ENCODE data around the gene CHIT1. TPM values are rescaled to one million over a fixed set of nuclear protein-coding genes. Genes with fewer than 3 reads are reported as not detected.
A peak's percentile ranks its signal among the peaks of the same experiment; 100 is the strongest.

CHIT1 gene
- total RNA-seq, 4 donors from 2014 or later, result 0.45 to 9.0 (median 1.2) TPM; not detected in 1

DNA sequence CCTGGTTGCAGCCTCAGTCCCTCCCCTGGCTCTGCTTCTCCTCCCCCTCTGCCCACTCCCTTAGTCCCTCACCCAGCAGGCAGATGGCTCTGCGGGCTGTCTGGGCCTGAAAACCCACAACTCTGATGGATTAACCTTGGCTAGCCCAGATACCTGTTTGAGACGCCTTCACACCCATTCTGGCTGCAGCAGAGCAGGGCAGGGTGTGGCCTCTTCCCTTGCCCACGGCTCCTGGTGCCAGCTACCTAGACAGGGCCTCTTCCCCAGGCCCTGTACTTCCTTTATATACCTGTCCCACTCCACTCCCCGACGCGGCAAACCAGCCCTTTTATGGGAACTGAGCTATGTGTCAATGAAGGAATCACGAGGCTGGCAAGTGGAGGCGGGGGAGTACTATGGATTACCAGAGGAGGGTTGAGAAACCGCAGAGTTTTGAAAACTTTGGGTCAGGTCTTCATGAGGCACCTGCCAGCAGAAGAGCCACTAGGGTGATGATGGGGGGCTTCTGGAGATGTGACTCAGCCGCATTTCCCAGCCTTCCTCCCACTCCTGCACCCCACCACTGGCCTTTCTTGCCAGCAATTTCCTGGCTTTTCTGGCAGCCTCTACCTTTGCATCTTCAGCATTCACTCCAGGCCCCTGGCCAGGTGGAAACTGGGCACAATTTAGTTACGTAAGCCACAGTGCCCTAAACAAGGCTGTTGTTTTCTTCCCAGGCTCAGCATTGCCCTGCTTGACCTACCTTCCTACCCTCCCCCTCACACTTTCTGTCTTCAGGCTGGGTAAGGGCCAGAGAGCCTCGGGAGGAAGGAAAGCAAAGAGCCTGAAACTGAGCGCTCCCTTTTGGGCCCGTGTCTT is 42.8 kb downstream of the CHIT1 start, which contains the start of gene CHI3L1:
Gene CHI3L1, minus strand, starts transcription at position 259 of the 858 bp plus-strand sequence. Its CDS starts 81 bp downstream, at position 178.
- TF ChIP-seq CTCF (IDR thresholded peaks at IDR 0.05) (no peak), POLR2A (IDR thresholded peaks at IDR 0.05) (no peak)
- DNase-seq, result peak; percentile 66 to 71
- 37 to 41% methylated on average over 14 of the region's 14 CpGs for WGBS, 2 donors
- no peaks in the 10 kb centered on the region for H3K9me3 ChIP-seq
- H3K4me1 ChIP-seq, result peaks cover 7 to 22% of the 10 kb centered on the region in 2 donors
- no peak within 1 kb of the TSS for H3K4me3 ChIP-seq (replicated peaks in 1 of 3)
- peak within 1 kb of the TSS in 2 of 3 donors; percentile 10 to 67 for H3K27ac ChIP-seq
- no peaks in the 10 kb centered on the region for H3K36me3 ChIP-seq
- intact Hi-C loops (cut with DNase I), result no loop called here
- no peaks in the 10 kb centered on the region for H3K27me3 ChIP-seq

DNA sequence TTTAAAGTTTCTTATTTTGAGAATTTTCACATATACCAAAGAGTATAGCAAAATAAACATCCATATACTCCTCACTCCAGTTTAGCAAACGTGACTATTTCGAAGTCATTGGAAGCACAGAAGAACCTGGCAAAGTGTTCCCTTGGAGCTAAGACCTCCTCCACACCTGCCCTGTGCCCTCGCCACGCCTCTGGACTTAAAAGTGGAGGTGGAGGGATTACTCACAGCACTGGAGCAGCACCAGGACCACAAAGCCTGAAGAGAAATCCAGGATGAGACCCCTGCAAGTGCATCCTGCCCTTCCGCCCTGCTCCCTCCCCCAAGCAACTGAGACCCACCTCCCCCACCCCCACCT is 43.4 kb downstream of the CHIT1 start:
- Histone ChIP-seq H3K36me3 (no peaks in the 10 kb centered on the region), H3K4me3 (replicated peaks in 1 of 3) (no peak overlapping the region), H3K27ac (no peak overlapping the region), H3K4me1 (peaks cover 7 to 22% of the 10 kb centered on the region in 2 donors), H3K9me3 (no peaks in the 10 kb centered on the region), H3K27me3 (no peaks in the 10 kb centered on the region)
- WGBS, 2 donors, result 83% methylated on average over 4 to 5 of the region's 5 CpGs
- TF ChIP-seq CTCF (IDR thresholded peaks at IDR 0.05), result no peak
- no peak for TF ChIP-seq POLR2A (IDR thresholded peaks at IDR 0.05)
- intact Hi-C loops (cut with DNase I), result no loop called here
- DNase-seq, result peak in 1 of 2 donors; percentile 21

- intact Hi-C loops (cut with DNase I), result no loop called here
- no peak for TF ChIP-seq CTCF (IDR thresholded peaks at IDR 0.05)
- TF ChIP-seq POLR2A (IDR thresholded peaks at IDR 0.05), result no peak
- Histone ChIP-seq H3K9me3 (no peaks in the 10 kb centered on the region), H3K4me3 (replicated peaks in 1 of 3) (no peak overlapping the region), H3K27me3 (no peaks in the 10 kb centered on the region), H3K27ac (no peak overlapping the region), H3K36me3 (no peaks in the 10 kb centered on the region), H3K4me1 (peaks cover 7 to 22% of the 10 kb centered on the region in 2 donors)
- WGBS, 2 donors, result 83 to 88% methylated on average over 4 of the region's 4 CpGs
- DNase-seq, result no peak
These were observed 43.9 kb downstream of the CHIT1 start for GRCh38 chr1:203185585-203185984.

DNA sequence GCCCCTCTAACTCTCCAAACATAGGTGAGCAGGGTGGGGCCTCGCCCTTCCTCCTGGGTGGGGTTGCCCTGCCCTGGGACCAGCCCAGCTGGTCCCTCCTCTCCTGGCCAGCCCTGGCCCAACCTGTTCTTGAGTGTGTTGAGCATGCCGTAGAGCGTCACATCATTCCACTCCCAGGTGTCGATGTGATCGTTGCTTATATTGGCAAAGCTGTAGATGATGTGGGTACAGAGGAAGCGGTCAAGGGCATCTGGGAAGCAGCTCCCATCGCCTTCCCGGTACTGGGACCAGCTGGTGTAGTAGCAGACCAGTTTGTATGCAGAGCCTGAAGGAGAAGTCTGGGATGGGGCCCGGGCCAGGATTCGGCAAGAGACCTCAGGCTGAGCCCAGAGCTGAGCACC is 44.4 kb downstream of the CHIT1 start:
- no peak for DNase-seq
- intact Hi-C loops (cut with DNase I), result no loop called here
- H3K27ac ChIP-seq, result no peak overlapping the region
- no peaks in the 10 kb centered on the region for H3K36me3 ChIP-seq
- no peaks in the 10 kb centered on the region for H3K9me3 ChIP-seq
- TF ChIP-seq POLR2A (IDR thresholded peaks at IDR 0.05) (no peak), CTCF (IDR thresholded peaks at IDR 0.05) (no peak)
- peaks cover 7 to 22% of the 10 kb centered on the region in 2 donors for H3K4me1 ChIP-seq
- 93 to 96% methylated on average over 6 to 10 of the region's 10 CpGs for WGBS, 2 donors
- no peaks in the 10 kb centered on the region for H3K27me3 ChIP-seq
- H3K4me3 ChIP-seq (replicated peaks in 1 of 3), result no peak overlapping the region

GRCh38 chr1:203184467-203184866 is 45.0 kb downstream of the CHIT1 start:
- H3K27me3 ChIP-seq, result no peaks in the 10 kb centered on the region
- no peak overlapping the region for H3K4me3 ChIP-seq (replicated peaks in 1 of 3)
- WGBS, 2 donors, result 95 to 97% methylated on average over 4 of the region's 4 CpGs
- H3K27ac ChIP-seq, result no peak overlapping the region
- no peaks in the 10 kb centered on the region for H3K9me3 ChIP-seq
- no peaks in the 10 kb centered on the region for H3K36me3 ChIP-seq
- DNase-seq, result no peak
- TF ChIP-seq POLR2A (IDR thresholded peaks at IDR 0.05) (no peak), CTCF (IDR thresholded peaks at IDR 0.05) (no peak)
- intact Hi-C loops (cut with DNase I), result no loop called here
- peaks cover 7 to 22% of the 10 kb centered on the region in 2 donors for H3K4me1 ChIP-seq
